Muscle of back (tissue), 11 donors: ENCODE measurements around the gene HLA-C. TPM values are rescaled to one million over a fixed set of nuclear protein-coding genes. Genes with fewer than 3 reads are reported as not detected.
"Not testable (repeated sequence)": the region's sequence is repeated elsewhere in the genome, so short reads cannot be mapped to it uniquely, and the experiment has no call there.

ENCODE experiments used
- DNase-seq, 3 donors: peaks; one replicate each; pipeline versions ENCODE4 v3.0.0 to v3.0.0-alpha.2; 2013
- polyA plus RNA-seq, 10 donors: library from polyadenylated mRNA; unstranded; fragments of 120-200 nt; gene quantifications; one replicate each; pipeline ENCODE4 v1.2.1, GENCODE V29; 2013; ENCODE audit not compliant: insufficient read length in 10 of 10

HLA-C gene
- polyA plus RNA-seq, 10 donors = 38.7 to 119 (median 47.7) TPM

GRCh38 chr6:31272836-31273626 is 1.1 kb upstream of the HLA-C start:
- DNase-seq = no peak

GRCh38 chr6:31272436-31272835 is 544 bp upstream of the HLA-C start:
- peak in 1 of 3 donors; percentile 1 for DNase-seq

- DNase-seq = peak; percentile 2 to 53 (median 22)
Observed at GRCh38 chr6:31270788-31271640, 878 bp downstream of the HLA-C start.

GRCh38 chr6:31268836-31269235 is 3.1 kb downstream of the HLA-C start:
- no peak for DNase-seq

GRCh38 chr6:31268369-31268765 is 3.5 kb downstream of the HLA-C start:
- DNase-seq = no peak

GRCh38 chr6:31267651-31268368 is 4.1 kb downstream of the HLA-C start:
- DNase-seq = no peak

GRCh38 chr6:31266567-31267360 is 5.1 kb downstream of the HLA-C start:
- no peak for DNase-seq

GRCh38 chr6:31265926-31266325 is 6.0 kb downstream of the HLA-C start:
- DNase-seq = no peak

- DNase-seq = not testable (repeated sequence)
Observed at GRCh38 chr6:31263346-31263933, 8.5 kb downstream of the HLA-C start.

GRCh38 chr6:31259995-31260394 is 11.9 kb downstream of the HLA-C start:
- DNase-seq = not testable (repeated sequence)

GRCh38 chr6:31252625-31253024 is 19.3 kb downstream of the HLA-C start:
- DNase-seq = no peak

- DNase-seq = no peak
Observed at GRCh38 chr6:31251261-31251660, 20.6 kb downstream of the HLA-C start.

- DNase-seq = no peak
Observed at GRCh38 chr6:31249184-31249583, 22.7 kb downstream of the HLA-C start.

GRCh38 chr6:31247813-31248212 is 24.1 kb downstream of the HLA-C start:
- no peak for DNase-seq

- DNase-seq = peak in 1 of 3 donors; percentile 0
Observed at GRCh38 chr6:31246051-31246521, 25.8 kb downstream of the HLA-C start.

- DNase-seq = no peak
Observed at GRCh38 chr6:31243508-31243907, 28.4 kb downstream of the HLA-C start.

GRCh38 chr6:31239854-31240253 is 32.0 kb downstream of the HLA-C start:
- DNase-seq = no peak

- DNase-seq = not testable (repeated sequence)
Observed at GRCh38 chr6:31234101-31234500, 37.8 kb downstream of the HLA-C start.

GRCh38 chr6:31228476-31228875 is 43.4 kb downstream of the HLA-C start:
- DNase-seq = no peak

GRCh38 chr6:31227143-31227542 is 44.7 kb downstream of the HLA-C start:
- DNase-seq = no peak

- DNase-seq = no peak
Observed at GRCh38 chr6:31225735-31226134, 46.2 kb downstream of the HLA-C start.
